Stimulated activated memory B cell treated with anti-CD40 and anti-IgM and Interleukin-4, amounts not matched to agents 10 μg/mL and 1 μg/mL and 100 μg/mL, for 72 hours (primary cell): ENCODE measurements around the gene SMOC1.

Experiments used
- ATAC-seq: fragments of 150-1000 bp; cut with Tn5 transposase; 2 replicates; pipeline ENCODE4 v1.10.0; 2021
- H3K27ac Mint-ChIP-seq: one replicate; pipeline ENCODE4 v1.8.0; 2022; ENCODE audit warnings: mild to moderate bottlenecking, mixed read lengths
- H3K27me3 Mint-ChIP-seq: one replicate; pipeline ENCODE4 v1.8.0; 2022; ENCODE audit warnings: mixed read lengths
- H3K36me3 Mint-ChIP-seq: one replicate; pipeline ENCODE4 v1.8.0; 2022; ENCODE audit warnings: mixed read lengths
- H3K4me1 Mint-ChIP-seq: one replicate; pipeline ENCODE4 v1.8.0; 2022; ENCODE audit warnings: mixed read lengths
- H3K4me3 Mint-ChIP-seq: one replicate; pipeline ENCODE4 v1.8.0; 2022; ENCODE audit warnings: mild to moderate bottlenecking, moderate library complexity, mixed read lengths
- H3K9me3 Mint-ChIP-seq: one replicate; pipeline ENCODE4 v1.8.0; 2022; ENCODE audit warnings: mixed read lengths

Gene SMOC1

GRCh38 chr14:69879175-69880043 lies at the start of gene SMOC1:
TSS of gene SMOC1 (plus strand) at chr14:69879416. CDS start at chr14:69879679, 263 bp downstream.
- Mint-ChIP-seq H3K4me1 (no peaks in the 10 kb centered on the region), H3K36me3 (no peaks in the 10 kb centered on the region), H3K4me3 (no peak within 1 kb of the TSS), H3K27me3 (peaks cover 46% of the 10 kb centered on the region), H3K9me3 (no peaks in the 10 kb centered on the region), H3K27ac (no peak within 1 kb of the TSS)
- ATAC-seq = peak; percentile 56

GRCh38 chr14:69838881-69839416 lies 40.3 kb upstream of the SMOC1 start:
- Mint-ChIP-seq H3K9me3 (no peaks in the 10 kb centered on the region), H3K36me3 (no peaks in the 10 kb centered on the region), H3K4me1 (no peaks in the 10 kb centered on the region), H3K27ac (no peak overlapping the region), H3K27me3 (peaks cover 8% of the 10 kb centered on the region), H3K4me3 (no peak overlapping the region)
- no peak for ATAC-seq

- H3K9me3 Mint-ChIP-seq = no peaks in the 10 kb centered on the region
- no peak for ATAC-seq
- no peaks in the 10 kb centered on the region for H3K36me3 Mint-ChIP-seq
- H3K27ac Mint-ChIP-seq = no peak overlapping the region
- H3K4me1 Mint-ChIP-seq = no peaks in the 10 kb centered on the region
- no peak overlapping the region for H3K4me3 Mint-ChIP-seq
- peaks cover 8% of the 10 kb centered on the region for H3K27me3 Mint-ChIP-seq
Measured at GRCh38 chr14:69839661-69840060, 39.6 kb upstream of the SMOC1 start.

- H3K27me3 Mint-ChIP-seq = no peaks in the 10 kb centered on the region
- no peaks in the 10 kb centered on the region for H3K4me1 Mint-ChIP-seq
- no peak overlapping the region for H3K27ac Mint-ChIP-seq
- H3K9me3 Mint-ChIP-seq = no peaks in the 10 kb centered on the region
- no peak overlapping the region for H3K4me3 Mint-ChIP-seq
- no peaks in the 10 kb centered on the region for H3K36me3 Mint-ChIP-seq
- ATAC-seq = no peak
Measured at GRCh38 chr14:69841656-69842055, 37.6 kb upstream of the SMOC1 start.

- ATAC-seq = no peak
- Mint-ChIP-seq H3K4me3 (no peak overlapping the region), H3K4me1 (no peaks in the 10 kb centered on the region), H3K27me3 (no peaks in the 10 kb centered on the region), H3K9me3 (no peaks in the 10 kb centered on the region), H3K27ac (no peak overlapping the region), H3K36me3 (no peaks in the 10 kb centered on the region)
Measured at GRCh38 chr14:69842686-69843420, 36.4 kb upstream of the SMOC1 start.

GRCh38 chr14:69844171-69844570 lies 35.0 kb upstream of the SMOC1 start:
- peaks cover 11% of the 10 kb centered on the region for H3K27me3 Mint-ChIP-seq
- no peak for ATAC-seq

GRCh38 chr14:69845050-69845581 lies 34.1 kb upstream of the SMOC1 start:
- no peak overlapping the region for H3K4me3 Mint-ChIP-seq
- H3K36me3 Mint-ChIP-seq = no peaks in the 10 kb centered on the region
- no peaks in the 10 kb centered on the region for H3K4me1 Mint-ChIP-seq
- peaks cover 20% of the 10 kb centered on the region for H3K27me3 Mint-ChIP-seq
- H3K9me3 Mint-ChIP-seq = no peaks in the 10 kb centered on the region
- no peak for ATAC-seq
- no peak overlapping the region for H3K27ac Mint-ChIP-seq

More at GRCh38 chr14:69844171-69844570, 35.0 kb upstream of the SMOC1 start:
- Mint-ChIP-seq H3K4me3 (no peak overlapping the region), H3K36me3 (no peaks in the 10 kb centered on the region), H3K9me3 (no peaks in the 10 kb centered on the region), H3K27ac (no peak overlapping the region), H3K4me1 (no peaks in the 10 kb centered on the region)

GRCh38 chr14:69845787-69846186 lies 33.4 kb upstream of the SMOC1 start:
- peaks cover 21% of the 10 kb centered on the region for H3K27me3 Mint-ChIP-seq
- H3K4me1 Mint-ChIP-seq = no peaks in the 10 kb centered on the region
- H3K9me3 Mint-ChIP-seq = no peaks in the 10 kb centered on the region
- H3K36me3 Mint-ChIP-seq = no peaks in the 10 kb centered on the region
- no peak overlapping the region for H3K27ac Mint-ChIP-seq
- H3K4me3 Mint-ChIP-seq = no peak overlapping the region
- ATAC-seq = no peak

GRCh38 chr14:69848156-69848555 lies 31.1 kb upstream of the SMOC1 start:
- no peak for ATAC-seq
- Mint-ChIP-seq H3K27me3 (peaks cover 21% of the 10 kb centered on the region), H3K27ac (no peak overlapping the region), H3K9me3 (no peaks in the 10 kb centered on the region), H3K4me3 (no peak overlapping the region), H3K36me3 (no peaks in the 10 kb centered on the region), H3K4me1 (no peaks in the 10 kb centered on the region)

- no peak overlapping the region for H3K27ac Mint-ChIP-seq
- no peak overlapping the region for H3K4me3 Mint-ChIP-seq
- H3K27me3 Mint-ChIP-seq = peaks cover 25% of the 10 kb centered on the region
- ATAC-seq = no peak
- H3K9me3 Mint-ChIP-seq = no peaks in the 10 kb centered on the region
- no peaks in the 10 kb centered on the region for H3K4me1 Mint-ChIP-seq
- no peaks in the 10 kb centered on the region for H3K36me3 Mint-ChIP-seq
Measured at GRCh38 chr14:69848903-69849391, 30.3 kb upstream of the SMOC1 start.

GRCh38 chr14:69850086-69850735 lies 29.0 kb upstream of the SMOC1 start:
- no peaks in the 10 kb centered on the region for H3K36me3 Mint-ChIP-seq
- no peaks in the 10 kb centered on the region for H3K4me1 Mint-ChIP-seq
- H3K27ac Mint-ChIP-seq = no peak overlapping the region
- H3K9me3 Mint-ChIP-seq = no peaks in the 10 kb centered on the region
- peaks cover 37% of the 10 kb centered on the region for H3K27me3 Mint-ChIP-seq
- ATAC-seq = peak; percentile 31
- no peak overlapping the region for H3K4me3 Mint-ChIP-seq

- H3K4me3 Mint-ChIP-seq = no peak overlapping the region
- no peak for ATAC-seq
- no peaks in the 10 kb centered on the region for H3K4me1 Mint-ChIP-seq
- no peaks in the 10 kb centered on the region for H3K9me3 Mint-ChIP-seq
- no peaks in the 10 kb centered on the region for H3K36me3 Mint-ChIP-seq
- H3K27ac Mint-ChIP-seq = no peak overlapping the region
- peaks cover 38% of the 10 kb centered on the region for H3K27me3 Mint-ChIP-seq
Measured at GRCh38 chr14:69850736-69851112, 28.5 kb upstream of the SMOC1 start.

GRCh38 chr14:69852531-69853321 lies 26.5 kb upstream of the SMOC1 start:
- Mint-ChIP-seq H3K4me3 (no peak overlapping the region), H3K27me3 (peaks cover 38% of the 10 kb centered on the region), H3K9me3 (no peaks in the 10 kb centered on the region), H3K4me1 (no peaks in the 10 kb centered on the region), H3K36me3 (no peaks in the 10 kb centered on the region), H3K27ac (no peak overlapping the region)
- ATAC-seq = no peak

GRCh38 chr14:69853774-69854173 lies 25.4 kb upstream of the SMOC1 start:
- Mint-ChIP-seq H3K36me3 (no peaks in the 10 kb centered on the region), H3K27me3 (peaks cover 42% of the 10 kb centered on the region)
- no peak for ATAC-seq

More at GRCh38 chr14:69853774-69854173, 25.4 kb upstream of the SMOC1 start:
- Mint-ChIP-seq H3K4me1 (no peaks in the 10 kb centered on the region), H3K9me3 (no peaks in the 10 kb centered on the region), H3K4me3 (no peak overlapping the region), H3K27ac (no peak overlapping the region)
